RCC 7860 (cell line): Measurements from ENCODE around the gene AZIN2.
A peak's percentile ranks its signal among the peaks of the same experiment; 100 is the strongest.
"Not testable (repeated sequence)": the region's sequence is repeated elsewhere in the genome, so short reads cannot be mapped to it uniquely, and the experiment has no call there.

Source experiments
- DNase-seq: peaks from one replicate; pipeline ENCODE4 v3.0.0-alpha.2; 2015; ENCODE audit warnings: low spot score
- FAIRE-seq: peaks from 2 replicates; lab custom pipeline; 2012; peaks lifted over from hg19 to GRCh38; lab: Jason Lieb, UNC

Gene AZIN2

GRCh38 chr1:33080885-33081553, at the start of gene AZIN2:
Gene AZIN2 (plus strand): TSS chr1:33081153. CDS start chr1:33082250, 1,097 bp downstream.
- FAIRE-seq (peak; percentile 35), DNase-seq (peak; percentile 90)

DNA sequence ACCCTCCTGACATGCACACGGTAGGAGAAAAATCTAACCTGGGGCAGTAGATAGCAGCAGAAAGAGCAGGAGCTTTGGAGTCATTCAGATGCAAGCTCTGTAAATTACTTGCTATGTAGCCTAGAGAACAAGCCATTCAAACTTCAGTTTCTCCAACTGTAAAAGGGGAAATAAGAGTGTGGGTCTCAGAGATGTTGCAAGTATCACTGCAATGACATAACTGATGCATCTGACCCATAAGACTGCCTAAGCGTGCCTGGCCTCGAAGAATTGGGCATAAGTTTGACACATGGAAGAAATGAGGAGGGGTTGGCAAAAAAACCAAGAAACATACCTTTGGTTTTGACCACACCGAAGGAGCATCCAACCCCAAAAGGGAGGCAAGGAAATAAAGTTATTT, 49.4 kb upstream of the AZIN2 start:
- no peak for DNase-seq
- FAIRE-seq = no peak

DNA sequence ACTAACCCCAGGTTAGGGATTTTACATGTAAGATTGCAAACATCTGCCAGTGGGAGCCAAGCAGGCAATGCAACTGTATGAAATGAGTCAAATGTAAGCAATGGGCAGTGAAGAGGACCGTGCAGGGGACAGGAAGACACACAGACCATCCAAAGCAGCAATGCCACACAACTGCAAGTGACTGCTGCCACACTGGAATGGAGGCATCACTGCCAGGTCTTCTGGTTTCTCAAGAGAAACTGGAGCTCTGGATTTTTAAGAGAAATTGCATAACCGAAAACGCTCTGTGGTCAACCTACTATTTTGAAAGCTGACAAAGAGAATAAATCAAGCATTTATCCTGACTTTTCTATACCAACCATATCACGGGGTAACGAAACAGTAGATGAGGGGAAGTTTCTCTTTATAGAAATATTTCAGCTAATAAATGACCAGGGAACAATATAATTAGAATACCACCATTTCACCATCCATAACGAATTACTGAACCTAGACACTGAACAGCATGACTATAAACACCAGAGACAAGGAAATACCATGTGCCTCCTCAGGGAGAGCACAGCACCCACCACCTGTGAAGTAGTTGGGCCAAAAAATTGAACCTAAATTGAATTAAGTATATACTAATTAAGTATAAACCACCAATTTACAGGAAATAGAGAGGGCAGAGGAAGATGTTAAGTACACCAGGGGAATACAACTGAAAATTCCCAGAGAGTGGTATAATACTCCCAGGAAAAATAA, 48.7 kb upstream of the AZIN2 start:
- FAIRE-seq = no peak
- DNase-seq = no peak

DNA sequence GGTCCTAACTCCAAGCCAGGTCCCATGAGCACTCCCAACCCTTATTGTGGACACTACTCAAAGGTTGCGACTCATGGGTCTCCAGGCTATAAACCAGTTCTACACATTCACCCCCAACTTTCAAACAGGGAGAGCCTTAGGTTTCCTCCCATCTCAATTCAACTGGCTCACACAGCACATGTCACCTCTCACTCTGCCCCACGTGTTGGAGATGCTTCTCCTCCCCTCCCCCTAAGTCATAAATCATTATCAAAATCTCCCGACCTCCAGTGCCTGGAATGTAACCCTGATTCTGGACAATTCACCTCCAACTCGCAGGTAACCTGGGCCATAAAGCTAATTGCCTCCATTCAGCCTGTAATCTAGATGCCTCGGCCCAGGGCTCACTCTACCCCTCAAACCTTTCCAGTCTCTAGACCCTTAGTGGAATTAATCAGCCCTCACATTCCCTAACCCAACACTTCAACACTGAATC, 44.9 kb upstream of the AZIN2 start:
- FAIRE-seq (no peak), DNase-seq (peak; percentile 43)

GRCh38 chr1:33036526-33037503, 44.1 kb upstream of the AZIN2 start, which contains the start of gene AK2:
Gene AK2 (minus strand): TSS chr1:33036883. CDS start chr1:33036828, 55 bp downstream.
- FAIRE-seq = peak; percentile 86
- peak; percentile 98 for DNase-seq

GRCh38 chr1:33039840-33040239, 41.1 kb upstream of the AZIN2 start:
- FAIRE-seq (no peak), DNase-seq (no peak)

- DNase-seq (no peak), FAIRE-seq (no peak)
Observed at GRCh38 chr1:33041026-33041425, 39.9 kb upstream of the AZIN2 start.

DNA sequence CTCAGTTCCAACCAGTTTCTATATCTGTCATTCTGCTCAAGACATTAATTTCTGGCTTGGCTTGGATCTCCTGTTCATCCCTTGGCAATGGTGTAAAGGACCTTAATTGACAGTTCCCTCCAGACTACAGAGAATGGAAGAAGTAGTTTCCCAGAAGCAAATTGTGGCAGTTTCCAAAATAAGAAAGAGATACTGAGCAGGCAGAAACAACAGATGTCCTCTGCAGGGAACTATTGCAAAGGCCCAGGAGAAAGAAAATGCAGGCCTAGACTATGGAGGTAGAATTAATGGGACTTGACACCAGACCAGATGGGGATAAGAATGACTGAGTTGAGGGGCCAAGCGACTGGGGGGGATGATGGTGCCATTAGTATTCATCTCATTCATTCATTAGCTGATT, 38.1 kb upstream of the AZIN2 start:
- DNase-seq (no peak), FAIRE-seq (no peak)

DNA sequence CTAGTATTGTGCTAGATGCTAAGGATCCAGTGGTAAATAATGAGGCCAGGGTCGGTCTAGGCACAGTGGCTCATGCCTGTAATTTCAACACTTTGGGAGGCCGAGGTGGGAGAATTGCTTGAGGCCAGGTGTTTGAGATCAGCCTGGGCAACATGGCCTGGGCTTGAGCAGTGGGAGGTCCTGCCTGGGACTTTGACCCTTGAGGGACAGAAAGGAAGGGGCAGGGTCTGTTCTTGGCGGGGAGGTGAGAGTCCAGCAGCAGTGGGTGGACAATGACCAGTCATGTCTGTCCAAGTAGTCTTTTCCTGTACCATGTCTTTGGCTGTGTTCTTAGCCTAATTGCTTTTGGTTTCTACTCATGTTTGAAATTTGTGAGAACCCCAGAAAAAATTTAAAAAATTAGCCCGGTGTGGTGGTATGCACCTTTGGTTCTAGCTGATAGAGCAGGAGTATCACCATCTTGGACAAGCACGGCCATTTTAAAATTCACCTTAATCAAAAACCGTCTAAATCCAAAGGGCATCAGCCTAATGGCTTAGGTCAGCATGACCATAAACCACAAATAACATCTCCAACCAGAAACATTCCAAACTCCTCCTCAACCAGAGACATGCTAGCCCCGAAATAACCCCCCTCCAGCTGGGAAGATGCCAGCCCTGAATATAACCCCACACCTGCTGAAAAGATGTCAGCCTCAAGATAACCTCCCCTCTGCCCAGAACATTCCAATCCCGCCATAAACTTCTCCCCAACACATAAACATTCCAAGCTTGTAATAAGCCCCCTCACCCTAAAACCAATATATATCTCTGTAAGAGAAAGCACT, 37.5 kb upstream of the AZIN2 start:
- DNase-seq (no peak), FAIRE-seq (no peak)

DNA sequence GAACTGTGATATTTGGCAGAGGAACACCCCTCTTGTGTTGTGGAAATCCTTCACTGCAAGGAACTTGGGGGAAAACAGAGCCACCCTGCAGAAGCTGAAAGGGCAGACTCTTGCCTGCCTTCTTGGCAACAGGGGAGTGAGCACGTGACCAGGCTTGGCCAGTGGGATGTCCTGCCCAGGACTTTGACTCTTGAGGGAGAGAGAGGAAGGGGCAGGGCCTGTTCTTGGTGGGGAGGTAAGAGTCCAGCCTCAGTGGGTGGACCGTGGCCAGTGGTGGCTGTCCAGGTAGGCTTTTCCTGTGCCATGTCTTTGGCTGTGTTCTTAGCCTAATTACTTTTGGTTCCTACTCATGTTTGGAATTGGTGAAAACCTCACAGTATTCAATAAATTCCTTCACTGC, 35.7 kb upstream of the AZIN2 start:
- no peak for FAIRE-seq

DNA sequence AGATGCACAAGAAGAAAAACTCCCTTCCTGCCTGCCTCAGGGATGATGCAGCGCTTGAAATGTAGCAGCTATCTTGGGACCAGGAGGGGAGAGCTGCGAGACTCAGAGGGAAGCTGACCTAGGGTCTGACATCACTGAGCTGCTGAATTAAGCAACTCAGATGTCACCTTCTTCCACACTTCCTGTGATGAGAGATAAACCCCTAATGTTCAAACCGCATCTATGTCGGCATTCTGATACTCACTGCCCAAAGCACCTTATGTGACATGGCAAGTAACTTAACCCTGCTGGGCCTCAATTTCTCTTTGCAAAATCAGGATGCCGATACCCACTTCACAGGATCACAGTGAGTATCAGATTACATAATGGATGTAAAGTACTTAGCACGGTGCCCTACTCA, 35.1 kb upstream of the AZIN2 start:
- DNase-seq (no peak), FAIRE-seq (no peak)

More for the DNA sequence above, 35.7 kb upstream of the AZIN2 start:
- DNase-seq = no peak

DNA sequence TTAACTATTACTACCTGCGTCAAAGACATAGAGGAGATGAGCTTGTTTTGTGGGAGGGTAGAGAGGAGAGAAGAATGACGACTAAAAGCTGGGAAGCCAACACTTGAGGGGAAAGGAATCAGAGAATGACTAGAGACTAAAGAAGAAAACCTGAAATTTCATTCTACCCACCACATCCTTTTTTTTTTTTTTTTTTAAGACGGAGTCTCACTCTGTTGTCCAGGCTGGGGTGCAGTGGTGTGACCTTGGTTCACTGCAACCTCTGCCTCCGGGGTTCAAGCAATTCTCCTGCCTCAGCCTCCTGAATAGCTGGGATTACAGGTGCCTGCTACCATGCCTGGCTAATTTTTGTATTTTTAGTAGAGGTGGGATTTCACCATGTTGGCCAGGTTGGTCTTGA, 34.7 kb upstream of the AZIN2 start:
- DNase-seq, FAIRE-seq: not testable (repeated sequence)

DNA sequence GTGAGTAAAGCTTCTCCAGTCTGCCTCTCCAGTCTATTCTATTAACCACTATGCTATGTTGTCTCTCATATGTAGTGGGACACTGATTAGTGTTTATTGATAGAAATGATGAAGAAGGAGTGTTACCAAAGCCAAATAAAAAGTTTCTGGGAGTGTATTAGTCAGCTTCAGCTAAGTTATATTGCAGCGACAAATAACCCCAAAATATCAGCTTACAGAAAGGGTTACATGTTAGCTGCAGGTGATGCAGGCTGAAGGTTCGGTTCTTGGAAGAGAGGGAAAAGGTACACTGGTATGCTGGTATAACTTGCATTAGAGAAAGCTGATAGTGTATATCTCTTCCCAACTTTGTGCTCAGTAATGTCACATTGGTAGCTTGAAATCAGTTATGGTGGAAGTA, 33.7 kb upstream of the AZIN2 start:
- FAIRE-seq = no peak
- DNase-seq = no peak

DNA sequence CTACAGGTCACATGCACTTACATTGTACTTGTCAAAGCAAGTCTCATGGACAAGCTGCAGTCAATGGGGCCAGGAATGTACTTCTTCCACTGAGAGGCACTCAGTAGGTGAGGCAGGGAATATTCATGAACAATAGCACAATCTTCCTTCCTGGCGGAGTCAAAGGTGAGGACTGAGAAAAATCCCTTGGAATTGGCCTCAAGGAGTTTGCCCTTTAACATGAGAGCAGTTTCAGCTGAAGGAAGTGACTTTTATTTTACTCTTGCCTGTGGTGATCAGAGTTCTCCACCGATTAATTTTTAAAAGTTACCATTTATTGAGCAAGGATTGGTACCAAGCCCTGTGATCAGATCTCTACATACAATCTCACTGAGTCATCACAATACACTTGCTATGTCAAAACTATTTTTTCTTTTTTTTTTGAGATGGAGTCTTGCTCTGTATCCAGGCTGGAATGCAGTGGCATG, 33.1 kb upstream of the AZIN2 start:
- FAIRE-seq (no peak), DNase-seq (no peak)

- DNase-seq (no peak), FAIRE-seq (no peak)
Observed at GRCh38 chr1:33048426-33048825, 32.5 kb upstream of the AZIN2 start.

GRCh38 chr1:33049371-33049770, 31.6 kb upstream of the AZIN2 start:
- FAIRE-seq (no peak), DNase-seq (no peak)

GRCh38 chr1:33050221-33051076, 30.5 kb upstream of the AZIN2 start:
- peak; percentile 79 for FAIRE-seq
- peak; percentile 89 for DNase-seq

- peak; percentile 42 for FAIRE-seq
- peak; percentile 75 for DNase-seq
Observed at GRCh38 chr1:33055210-33056008, 25.5 kb upstream of the AZIN2 start.
